Thymus (tissue), 11 donors: ENCODE results near the gene FZR1. TPM values are rescaled to one million over a fixed set of nuclear protein-coding genes. Genes with fewer than 3 reads are reported as not detected.

Experiments used
- DNase-seq, 9 donors: peaks; one replicate each; pipeline ENCODE4 v3.0.0-alpha.2; 2013; ENCODE audit warnings: low spot score in 9 of 9, low read depth in 6 of 9, missing footprints in 1 of 9
- H3K27ac ChIP-seq, 2 donors: one replicate each; pipeline ENCODE4 v1.5.1; 2013; ENCODE audit warnings: control low read depth in 1 of 2, low read depth in 1 of 2, low read length in 1 of 2, mild to moderate bottlenecking in 1 of 2, moderate library complexity in 1 of 2
- H3K27me3 ChIP-seq, 2 donors: one replicate each; pipeline ENCODE4 v1.5.1; 2013; ENCODE audit warnings: low read length in 1 of 2; ENCODE audit not compliant: control insufficient read depth in 2 of 2, insufficient read depth in 1 of 2
- H3K36me3 ChIP-seq, 2 donors: one replicate each; pipeline ENCODE4 v1.5.1; 2013; ENCODE audit warnings: low read length in 1 of 2, mild to moderate bottlenecking in 1 of 2, moderate library complexity in 1 of 2; ENCODE audit not compliant: control insufficient read depth in 2 of 2, insufficient read depth in 2 of 2
- H3K4me1 ChIP-seq, 2 donors: one replicate each; pipeline ENCODE4 v1.5.1; 2013; ENCODE audit warnings: low read length in 2 of 2; ENCODE audit not compliant: control insufficient read depth in 2 of 2, insufficient read depth in 2 of 2
- H3K4me3 ChIP-seq, 2 donors: one replicate each; pipeline ENCODE4 v1.5.1; 2013; ENCODE audit warnings: low read length in 2 of 2, control low read depth in 1 of 2, mild to moderate bottlenecking in 1 of 2
- H3K9me3 ChIP-seq, 2 donors: one replicate each; pipeline ENCODE4 v1.5.1; 2013; ENCODE audit warnings: low read length in 1 of 2, mild to moderate bottlenecking in 1 of 2; ENCODE audit not compliant: control insufficient read depth in 2 of 2, insufficient read depth in 1 of 2
- WGBS: extraction: QIAGEN DNeasy Blood & Tissue Kit; methylation state at CpG from one replicate; pipeline ENCODE4 v1.1.7; 2013; 5-methylcytosine and 5-hydroxymethylcytosine counted together
- polyA plus RNA-seq: library from polyadenylated mRNA; stranded (reverse); fragments of 200-250 nt; gene quantifications from one replicate; pipeline ENCODE4 v1.2.3, GENCODE V29; 2013
- total RNA-seq: library from RNA; stranded (reverse); fragments of 120-200 nt; gene quantifications from one replicate; pipeline ENCODE4 v1.2.4, GENCODE V29; 2013
- donor health status: healthy.

The FZR1 gene
- total and polyA plus RNA-seq, 2 donors = 18.6 to 26.2 TPM

DNA sequence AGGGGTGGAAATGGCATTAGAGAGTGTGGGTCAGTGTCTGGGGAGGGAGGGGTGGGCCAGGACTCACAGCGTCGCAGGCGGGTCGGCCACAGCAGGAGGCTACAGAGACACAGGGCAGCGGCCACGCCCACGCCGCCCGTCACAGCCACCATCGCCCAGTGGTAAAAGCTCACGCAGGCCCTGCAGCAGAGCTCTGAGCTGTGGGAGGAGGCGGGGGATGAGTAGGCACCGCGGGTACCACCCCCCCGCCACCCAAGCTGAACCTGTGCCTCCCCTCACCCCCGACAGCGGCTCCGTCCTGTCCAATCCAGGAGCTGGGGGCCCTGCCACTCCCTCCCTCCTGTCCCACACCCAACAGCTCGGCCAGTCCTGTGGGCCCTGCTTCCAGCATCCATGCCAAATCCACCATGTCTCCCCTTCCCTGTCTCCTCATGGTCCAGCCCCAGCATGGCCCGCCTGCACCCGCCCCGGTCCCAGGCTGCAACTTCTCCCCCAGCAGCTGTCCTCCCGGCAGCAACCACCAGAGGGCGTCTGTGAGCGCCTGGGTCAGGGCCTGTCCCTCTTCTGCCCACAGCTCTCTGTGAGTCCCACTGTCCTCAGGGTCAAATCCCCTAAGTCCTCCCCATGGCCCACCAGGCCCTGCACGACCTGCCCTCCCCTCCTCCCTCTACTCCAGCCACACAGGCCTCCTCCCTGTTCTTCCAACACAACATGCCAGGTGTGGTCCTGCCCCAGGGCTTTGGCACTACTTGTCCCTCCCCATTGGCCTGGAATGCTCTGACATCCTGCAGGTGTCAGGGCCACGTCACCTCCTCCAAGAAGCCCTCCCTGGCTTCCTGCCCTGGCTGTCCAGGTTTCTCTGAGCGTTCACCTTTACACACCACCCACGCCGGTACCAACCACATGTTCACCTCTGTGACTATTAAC, 38.9 kb downstream of the FZR1 start:
- Histone ChIP-seq H3K36me3 (peaks cover 61 to 65% of the 10 kb centered on the region in 2 donors), H3K27me3 (no peaks in the 10 kb centered on the region), H3K9me3 (peaks cover 0 to 1% of the 10 kb centered on the region in 2 donors), H3K4me1 (peaks cover 0 to 2% of the 10 kb centered on the region in 2 donors), H3K27ac (no peak overlapping the region), H3K4me3 (no peak overlapping the region)
- peak in 5 of 9 donors; percentile 33 to 70 (median 48) for DNase-seq
- 83% methylated on average over 30 of the region's 30 CpGs for WGBS

- WGBS = 90% methylated on average over 10 of the region's 10 CpGs
- Histone ChIP-seq H3K4me1 (peaks cover 0 to 2% of the 10 kb centered on the region in 2 donors), H3K27me3 (no peaks in the 10 kb centered on the region), H3K4me3 (no peak overlapping the region), H3K27ac (no peak overlapping the region), H3K36me3 (peaks cover 63 to 67% of the 10 kb centered on the region in 2 donors), H3K9me3 (no peaks in the 10 kb centered on the region)
- no peak for DNase-seq
Measured at GRCh38 chr19:3545669-3546034, 39.5 kb downstream of the FZR1 start.

- WGBS = 93% methylated on average over 23 of the region's 23 CpGs
- no peak for DNase-seq
- Histone ChIP-seq H3K27ac (no peak overlapping the region), H3K9me3 (no peaks in the 10 kb centered on the region), H3K27me3 (no peaks in the 10 kb centered on the region), H3K4me1 (peaks cover 0 to 2% of the 10 kb centered on the region in 2 donors), H3K36me3 (peaks cover 68 to 72% of the 10 kb centered on the region in 2 donors), H3K4me3 (no peak overlapping the region)
Measured at GRCh38 chr19:3546119-3546518, 40.0 kb downstream of the FZR1 start.

DNA sequence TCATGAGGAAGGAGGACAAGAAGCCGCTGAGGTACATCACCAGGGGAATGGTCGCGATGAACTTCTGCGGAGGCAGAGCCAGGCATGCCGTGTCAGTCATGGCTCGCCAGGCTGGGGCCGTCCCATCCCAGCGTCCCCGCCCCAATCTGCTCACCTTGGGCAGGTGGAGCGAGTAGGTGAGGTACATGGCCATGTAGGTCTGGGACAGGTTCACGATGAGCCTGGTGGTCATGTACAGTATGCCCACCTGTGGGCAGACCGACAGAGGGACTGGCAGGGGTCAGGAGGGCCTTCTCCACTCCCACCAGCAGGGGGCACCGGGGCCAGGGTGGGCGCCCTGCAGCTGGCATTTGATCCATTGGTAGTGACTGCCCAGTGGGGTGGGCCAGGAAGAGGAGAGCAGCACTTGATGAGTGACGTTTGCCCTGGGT, 41.2 kb downstream of the FZR1 start:
- DNase-seq = no peak
- 95% methylated on average over 15 of the region's 15 CpGs for WGBS
- H3K9me3 ChIP-seq = no peaks in the 10 kb centered on the region
- H3K27ac ChIP-seq = no peak overlapping the region
- H3K4me1 ChIP-seq = peaks cover 0 to 4% of the 10 kb centered on the region in 2 donors
- H3K27me3 ChIP-seq = no peaks in the 10 kb centered on the region
- no peak overlapping the region for H3K4me3 ChIP-seq
- H3K36me3 ChIP-seq = peaks cover 72% of the 10 kb centered on the region in 2 donors

DNA sequence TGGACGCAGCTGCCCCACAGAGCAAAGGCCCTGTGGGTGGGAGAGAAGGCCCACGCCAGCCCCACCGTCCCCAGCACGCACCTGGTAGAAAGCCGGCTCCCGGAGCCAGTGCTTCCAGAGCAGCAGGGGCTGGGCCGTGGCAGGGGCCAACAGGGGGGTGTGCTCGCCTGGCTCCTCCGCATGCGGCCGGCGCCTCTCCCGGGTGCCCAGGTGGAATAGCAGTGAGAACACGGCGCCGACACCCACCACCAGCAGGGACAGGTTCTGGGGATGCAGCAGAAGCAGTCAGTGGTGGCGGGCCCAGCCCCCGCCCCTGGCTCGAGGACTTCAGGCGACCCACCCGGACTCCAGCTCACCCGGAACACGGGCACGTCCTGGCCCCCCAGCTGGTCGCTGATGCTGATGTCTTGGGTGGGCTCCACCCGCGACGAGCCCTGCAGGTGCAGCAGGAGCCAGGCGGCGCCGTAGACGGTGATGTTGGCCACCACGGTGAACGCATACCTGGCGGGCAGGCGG, 41.7 kb downstream of the FZR1 start:
- Histone ChIP-seq H3K27me3 (no peaks in the 10 kb centered on the region), H3K4me1 (peaks cover 1 to 9% of the 10 kb centered on the region in 2 donors), H3K27ac (no peak overlapping the region), H3K4me3 (no peak overlapping the region), H3K36me3 (peaks cover 69 to 70% of the 10 kb centered on the region in 2 donors), H3K9me3 (no peaks in the 10 kb centered on the region)
- WGBS = 93% methylated on average over 36 of the region's 36 CpGs
- no peak for DNase-seq

- 96% methylated on average over 14 of the region's 14 CpGs for WGBS
- Histone ChIP-seq H3K36me3 (peaks cover 64 to 65% of the 10 kb centered on the region in 2 donors), H3K4me1 (peaks cover 6 to 15% of the 10 kb centered on the region in 2 donors), H3K4me3 (no peak overlapping the region), H3K27ac (no peak overlapping the region), H3K9me3 (no peaks in the 10 kb centered on the region), H3K27me3 (no peaks in the 10 kb centered on the region)
- no peak for DNase-seq
Measured at GRCh38 chr19:3548606-3549005, 42.5 kb downstream of the FZR1 start.

DNA sequence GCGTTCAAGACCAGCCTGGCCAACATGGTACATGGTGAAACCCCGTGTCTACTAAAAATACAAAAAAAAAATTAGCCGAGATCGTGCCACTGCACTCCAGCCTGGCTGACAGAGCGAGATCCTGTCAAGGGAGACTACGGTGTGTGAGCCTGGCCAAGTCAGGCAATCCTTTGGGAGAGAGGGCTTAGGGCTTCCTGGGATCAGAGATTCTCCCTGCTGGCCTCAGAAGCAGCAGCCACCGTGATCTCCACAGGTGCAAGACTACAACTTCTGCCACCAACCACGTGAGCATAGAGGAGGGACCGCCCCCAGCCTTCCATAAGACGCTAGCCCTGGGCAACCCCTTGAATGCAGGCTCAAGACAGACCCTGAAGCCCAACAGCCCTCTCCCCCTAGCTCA, 43.7 kb downstream of the FZR1 start:
- DNase-seq = no peak
- WGBS = 96% methylated on average over 10 of the region's 10 CpGs
- H3K4me1 ChIP-seq = peaks cover 12 to 27% of the 10 kb centered on the region in 2 donors
- no peak overlapping the region for H3K27ac ChIP-seq
- H3K4me3 ChIP-seq = no peak overlapping the region
- H3K9me3 ChIP-seq = no peaks in the 10 kb centered on the region
- H3K36me3 ChIP-seq = peaks cover 53% of the 10 kb centered on the region in 2 donors
- H3K27me3 ChIP-seq = no peaks in the 10 kb centered on the region

- H3K4me1 ChIP-seq = peaks cover 23 to 41% of the 10 kb centered on the region in 2 donors
- WGBS = 97% methylated on average over 34 of the region's 34 CpGs
- H3K9me3 ChIP-seq = no peaks in the 10 kb centered on the region
- H3K27ac ChIP-seq = no peak overlapping the region
- H3K4me3 ChIP-seq = no peak overlapping the region
- H3K36me3 ChIP-seq = peaks cover 43 to 48% of the 10 kb centered on the region in 2 donors
- no peaks in the 10 kb centered on the region for H3K27me3 ChIP-seq
- DNase-seq = no peak
Measured at GRCh38 chr19:3550947-3551791, 45.1 kb downstream of the FZR1 start.

- no peak overlapping the region for H3K27ac ChIP-seq
- H3K36me3 ChIP-seq = peaks cover 38 to 44% of the 10 kb centered on the region in 2 donors
- no peak for DNase-seq
- no peaks in the 10 kb centered on the region for H3K9me3 ChIP-seq
- H3K4me3 ChIP-seq = no peak overlapping the region
- H3K27me3 ChIP-seq = no peaks in the 10 kb centered on the region
- 96% methylated on average over 9 of the region's 9 CpGs for WGBS
- H3K4me1 ChIP-seq = peaks cover 26 to 46% of the 10 kb centered on the region in 2 donors
Measured at GRCh38 chr19:3551792-3552095, 45.6 kb downstream of the FZR1 start.
